Measurements from ENCODE around the gene CALR3.

GRCh38 chr19:16441661-16442162 is 54.3 kb downstream of the CALR3 start:
- TF ChIP-seq CTCF (IDR thresholded peaks at IDR 0.05; ENCODE audit: poor library complexity) (peak; percentile 41), EZH2phosphoT487 (IDR thresholded peaks at IDR 0.05; ENCODE audit: low read depth, severe bottlenecking, unreplicated experiment) (no peak)
